Duodenal mucosa (tissue), 2 donors: ENCODE results near the gene FNDC1.

Experiments used
- H3K27ac ChIP-seq: one replicate; pipeline ENCODE4 v1.7.0; 2013; ENCODE audit warnings: low read depth, low read length
- H3K27me3 ChIP-seq, 2 donors: one replicate each; pipeline ENCODE4 v1.7.0; 2013; ENCODE audit warnings: low read length in 2 of 2, control low read depth in 1 of 2; ENCODE audit not compliant: insufficient read depth in 2 of 2, control insufficient read depth in 1 of 2
- H3K36me3 ChIP-seq, 2 donors: one replicate each; pipeline ENCODE4 v1.7.0; 2013; ENCODE audit warnings: low read length in 2 of 2, control low read depth in 1 of 2; ENCODE audit not compliant: insufficient read depth in 2 of 2, control insufficient read depth in 1 of 2
- H3K4me1 ChIP-seq, 2 donors: one replicate each; pipeline ENCODE4 v1.7.0; 2013; ENCODE audit warnings: low read length in 2 of 2, control low read depth in 1 of 2; ENCODE audit not compliant: insufficient read depth in 2 of 2, control insufficient read depth in 1 of 2
- H3K4me3 ChIP-seq, 2 donors: one replicate each; pipeline ENCODE4 v1.7.0; 2013; ENCODE audit warnings: low read length in 2 of 2, low read depth in 1 of 2
- H3K9ac ChIP-seq, 2 donors: one replicate each; pipeline ENCODE4 v1.7.0; 2013; ENCODE audit warnings: low read length in 2 of 2, low read depth in 1 of 2
- H3K9me3 ChIP-seq, 2 donors: one replicate each; pipeline ENCODE4 v1.7.0; 2013; ENCODE audit warnings: low read length in 2 of 2, control low read depth in 1 of 2; ENCODE audit not compliant: control insufficient read depth in 1 of 2

FNDC1 gene

DNA sequence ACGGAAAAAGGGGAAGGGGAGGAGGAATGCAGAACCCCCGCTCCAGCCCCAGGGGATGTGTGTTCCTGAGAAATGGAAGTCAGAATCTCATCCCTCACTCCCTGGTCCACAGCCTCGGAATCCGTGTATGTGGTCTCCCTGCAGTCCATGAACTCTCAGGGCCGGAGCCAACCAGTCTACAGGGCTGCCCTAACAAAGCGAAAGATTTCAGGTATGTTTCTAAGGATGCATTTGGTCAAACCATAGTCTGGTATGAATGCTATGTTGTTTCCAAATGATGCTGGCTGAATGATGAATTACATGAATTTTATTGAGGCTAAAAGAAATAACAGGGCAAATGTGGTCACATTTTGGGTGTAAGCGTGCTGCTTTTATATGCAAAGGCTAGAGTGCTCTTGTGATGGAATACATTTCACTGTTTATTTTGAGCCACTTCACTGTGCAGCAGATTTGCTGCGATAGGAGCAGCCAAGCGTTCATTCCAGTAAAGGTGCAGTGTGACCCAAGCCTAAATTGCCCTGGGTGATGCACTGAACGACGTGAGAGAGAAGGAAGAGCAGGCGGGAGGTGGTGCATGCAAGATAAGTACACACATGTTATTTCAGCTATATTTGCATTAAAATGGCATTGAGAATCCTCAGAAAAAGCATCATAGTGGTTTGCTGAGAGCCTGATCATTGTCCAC lies 52.4 kb downstream of the FNDC1 start:
- Histone ChIP-seq H3K4me3 (no peak overlapping the region), H3K4me1 (no peaks in the 10 kb centered on the region), H3K9ac (no peak overlapping the region), H3K36me3 (no peaks in the 10 kb centered on the region), H3K27me3 (peaks cover 3% of the 10 kb centered on the region in 2 donors), H3K27ac (no peak overlapping the region), H3K9me3 (no peaks in the 10 kb centered on the region)

DNA sequence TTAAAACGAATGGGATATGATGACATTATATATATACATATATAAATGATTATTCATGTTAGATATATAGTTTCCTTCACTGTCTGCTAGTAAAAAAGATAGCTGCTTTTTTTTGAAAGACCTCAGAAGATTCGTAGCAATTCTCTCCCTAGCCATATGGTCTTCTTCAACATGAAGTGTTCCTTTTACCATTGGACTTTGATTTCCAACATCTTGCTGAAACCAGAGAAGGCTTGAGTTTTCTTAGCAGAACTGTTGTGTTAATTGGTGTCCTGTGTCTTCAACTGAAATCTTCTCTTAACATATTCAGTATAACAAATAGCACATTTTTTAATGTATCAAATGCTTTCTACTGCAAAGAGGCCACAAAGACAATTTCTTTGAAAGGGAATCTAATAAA lies 55.3 kb downstream of the FNDC1 start:
- H3K27ac ChIP-seq = no peak overlapping the region
- no peaks in the 10 kb centered on the region for H3K4me1 ChIP-seq
- no peaks in the 10 kb centered on the region for H3K36me3 ChIP-seq
- peaks cover 3 to 4% of the 10 kb centered on the region in 2 donors for H3K27me3 ChIP-seq
- no peaks in the 10 kb centered on the region for H3K9me3 ChIP-seq
- no peak overlapping the region for H3K9ac ChIP-seq
- H3K4me3 ChIP-seq = no peak overlapping the region

DNA sequence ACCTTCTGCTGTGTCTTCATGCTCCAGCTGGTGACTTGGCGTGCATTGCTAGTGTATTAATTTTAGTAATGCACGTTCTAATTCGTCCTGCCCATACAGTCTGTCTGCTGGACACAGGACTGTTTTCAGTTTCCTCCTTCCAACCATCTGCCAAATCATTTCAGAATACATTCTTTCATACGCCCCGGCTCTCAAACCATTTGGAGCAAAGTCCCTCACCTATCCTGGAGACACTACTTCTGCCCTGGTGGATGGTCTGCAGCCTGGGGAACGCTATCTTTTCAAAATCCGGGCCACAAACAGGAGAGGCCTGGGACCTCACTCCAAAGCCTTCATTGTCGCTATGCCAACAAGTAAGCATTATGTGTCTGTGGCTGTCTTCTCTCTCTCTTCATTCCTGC lies 60.5 kb downstream of the FNDC1 start:
- H3K4me1 ChIP-seq = no peaks in the 10 kb centered on the region
- no peaks in the 10 kb centered on the region for H3K36me3 ChIP-seq
- H3K9ac ChIP-seq = no peak overlapping the region
- no peaks in the 10 kb centered on the region for H3K9me3 ChIP-seq
- no peak overlapping the region for H3K27ac ChIP-seq
- H3K27me3 ChIP-seq = peaks cover 3 to 15% of the 10 kb centered on the region in 2 donors
- H3K4me3 ChIP-seq = no peak overlapping the region

DNA sequence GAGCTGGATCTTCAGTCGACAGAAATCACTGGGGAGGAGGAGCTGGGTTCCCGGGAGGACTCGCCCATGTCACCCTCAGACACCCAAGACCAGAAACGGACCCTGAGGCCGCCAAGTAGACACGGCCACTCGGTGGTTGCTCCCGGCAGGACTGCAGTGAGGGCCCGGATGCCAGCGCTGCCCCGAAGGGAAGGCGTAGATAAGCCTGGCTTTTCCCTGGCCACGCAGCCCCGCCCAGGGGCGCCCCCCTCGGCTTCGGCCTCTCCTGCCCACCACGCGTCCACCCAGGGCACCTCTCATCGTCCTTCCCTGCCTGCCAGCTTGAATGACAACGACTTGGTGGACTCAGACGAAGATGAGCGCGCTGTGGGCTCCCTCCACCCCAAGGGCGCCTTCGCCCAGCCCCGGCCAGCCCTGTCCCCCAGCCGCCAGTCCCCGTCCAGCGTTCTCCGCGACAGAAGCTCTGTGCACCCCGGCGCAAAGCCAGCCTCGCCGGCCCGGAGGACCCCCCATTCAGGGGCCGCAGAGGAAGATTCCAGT lies 63.0 kb downstream of the FNDC1 start:
- Histone ChIP-seq H3K9me3 (no peaks in the 10 kb centered on the region), H3K27ac (no peak overlapping the region), H3K36me3 (no peaks in the 10 kb centered on the region), H3K9ac (no peak overlapping the region), H3K27me3 (peaks cover 0 to 17% of the 10 kb centered on the region in 2 donors), H3K4me3 (no peak overlapping the region), H3K4me1 (no peaks in the 10 kb centered on the region)

DNA sequence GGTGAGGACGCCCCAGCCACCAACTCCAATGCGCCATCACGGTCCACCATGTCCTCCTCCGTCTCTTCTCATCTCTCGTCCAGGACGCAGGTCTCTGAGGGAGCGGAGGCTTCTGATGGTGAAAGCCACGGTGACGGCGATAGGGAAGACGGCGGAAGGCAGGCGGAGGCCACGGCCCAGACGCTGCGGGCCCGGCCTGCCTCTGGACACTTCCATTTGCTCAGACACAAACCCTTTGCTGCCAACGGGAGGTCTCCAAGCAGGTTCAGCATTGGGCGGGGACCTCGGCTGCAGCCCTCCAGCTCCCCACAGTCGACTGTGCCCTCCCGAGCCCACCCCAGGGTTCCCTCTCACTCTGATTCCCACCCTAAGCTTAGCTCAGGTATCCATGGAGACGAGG lies 63.6 kb downstream of the FNDC1 start:
- no peak overlapping the region for H3K27ac ChIP-seq
- no peak overlapping the region for H3K4me3 ChIP-seq
- peaks cover 0 to 17% of the 10 kb centered on the region in 2 donors for H3K27me3 ChIP-seq
- no peaks in the 10 kb centered on the region for H3K36me3 ChIP-seq
- no peaks in the 10 kb centered on the region for H3K9me3 ChIP-seq
- no peak overlapping the region for H3K9ac ChIP-seq
- no peaks in the 10 kb centered on the region for H3K4me1 ChIP-seq

DNA sequence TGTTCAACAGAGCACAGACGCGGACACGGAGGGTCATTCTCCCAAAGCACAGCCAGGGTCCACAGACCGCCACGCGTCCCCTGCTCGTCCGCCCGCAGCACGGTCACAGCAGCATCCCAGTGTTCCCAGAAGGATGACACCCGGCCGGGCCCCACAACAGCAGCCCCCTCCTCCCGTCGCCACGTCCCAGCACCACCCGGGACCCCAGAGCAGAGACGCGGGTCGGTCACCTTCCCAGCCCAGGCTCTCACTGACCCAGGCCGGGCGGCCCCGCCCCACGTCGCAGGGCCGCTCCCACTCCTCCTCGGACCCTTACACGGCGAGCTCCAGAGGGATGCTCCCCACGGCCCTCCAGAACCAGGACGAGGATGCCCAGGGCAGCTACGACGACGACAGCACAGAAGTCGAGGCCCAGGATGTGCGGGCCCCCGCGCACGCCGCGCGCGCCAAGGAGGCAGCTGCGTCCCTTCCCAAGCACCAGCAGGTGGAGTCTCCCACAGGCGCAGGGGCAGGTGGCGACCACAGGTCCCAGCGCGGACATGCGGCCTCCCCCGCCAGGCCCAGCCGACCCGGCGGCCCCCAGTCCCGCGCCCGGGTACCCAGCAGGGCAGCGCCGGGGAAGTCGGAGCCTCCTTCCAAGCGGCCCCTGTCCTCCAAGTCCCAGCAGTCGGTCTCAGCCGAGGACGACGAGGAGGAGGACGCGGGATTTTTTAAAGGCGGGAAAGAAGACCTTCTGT lies 64.3 kb downstream of the FNDC1 start:
- Histone ChIP-seq H3K27me3 (peaks cover 0 to 17% of the 10 kb centered on the region in 2 donors), H3K27ac (no peak overlapping the region), H3K9ac (no peak overlapping the region), H3K9me3 (no peaks in the 10 kb centered on the region), H3K36me3 (no peaks in the 10 kb centered on the region), H3K4me1 (no peaks in the 10 kb centered on the region), H3K4me3 (no peak overlapping the region)

DNA sequence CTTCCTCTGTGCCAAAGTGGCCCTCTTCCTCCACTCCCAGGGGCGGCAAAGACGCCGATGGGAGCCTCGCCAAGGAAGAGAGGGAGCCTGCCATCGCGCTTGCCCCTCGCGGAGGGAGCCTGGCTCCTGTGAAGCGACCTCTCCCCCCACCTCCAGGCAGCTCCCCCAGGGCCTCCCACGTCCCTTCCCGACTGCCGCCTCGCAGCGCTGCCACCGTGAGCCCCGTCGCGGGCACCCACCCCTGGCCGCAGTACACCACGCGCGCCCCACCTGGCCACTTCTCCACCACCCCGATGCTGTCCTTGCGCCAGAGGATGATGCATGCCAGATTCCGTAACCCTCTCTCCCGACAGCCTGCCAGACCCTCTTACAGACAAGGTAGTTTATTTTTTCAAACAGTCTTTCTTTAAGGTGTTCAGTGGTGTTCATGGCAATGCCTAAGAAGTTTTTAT lies 64.9 kb downstream of the FNDC1 start:
- no peaks in the 10 kb centered on the region for H3K36me3 ChIP-seq
- H3K4me3 ChIP-seq = no peak overlapping the region
- no peak overlapping the region for H3K9ac ChIP-seq
- H3K27me3 ChIP-seq = peaks cover 0 to 17% of the 10 kb centered on the region in 2 donors
- H3K9me3 ChIP-seq = no peaks in the 10 kb centered on the region
- no peaks in the 10 kb centered on the region for H3K4me1 ChIP-seq
- no peak overlapping the region for H3K27ac ChIP-seq

DNA sequence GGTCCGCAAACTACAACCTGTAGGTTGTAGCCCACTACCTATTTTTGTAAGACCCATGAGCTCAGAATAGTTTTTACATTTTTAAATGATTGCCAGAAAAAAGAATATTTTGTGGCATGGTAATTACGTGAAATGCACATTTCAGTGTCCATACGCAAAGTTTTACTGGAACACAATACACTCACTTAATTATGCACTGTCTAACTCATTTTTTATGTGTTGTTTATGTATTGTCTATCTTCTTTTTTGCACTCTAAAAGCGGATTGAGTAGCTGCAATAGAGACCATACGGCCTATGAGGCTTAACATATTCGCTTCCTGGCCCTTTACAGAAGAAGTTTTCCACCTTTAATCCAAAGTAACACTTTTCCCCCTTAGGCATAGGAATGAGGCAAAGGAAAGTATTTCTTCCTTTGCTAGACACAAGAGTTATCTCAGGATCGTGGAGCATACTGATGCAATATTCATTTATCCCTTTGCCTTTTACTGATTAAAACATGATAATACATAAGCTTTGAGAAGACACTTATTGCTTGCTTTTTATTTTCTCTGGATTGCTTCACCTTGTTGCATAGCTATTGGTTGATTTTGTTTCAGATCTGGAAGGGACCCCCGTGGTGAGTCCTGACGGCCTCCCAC lies 69.8 kb downstream of the FNDC1 start:
- Histone ChIP-seq H3K4me1 (no peaks in the 10 kb centered on the region), H3K4me3 (no peak overlapping the region), H3K27me3 (peaks cover 0 to 7% of the 10 kb centered on the region in 2 donors), H3K9me3 (no peaks in the 10 kb centered on the region), H3K27ac (no peak overlapping the region), H3K9ac (no peak overlapping the region), H3K36me3 (no peaks in the 10 kb centered on the region)

DNA sequence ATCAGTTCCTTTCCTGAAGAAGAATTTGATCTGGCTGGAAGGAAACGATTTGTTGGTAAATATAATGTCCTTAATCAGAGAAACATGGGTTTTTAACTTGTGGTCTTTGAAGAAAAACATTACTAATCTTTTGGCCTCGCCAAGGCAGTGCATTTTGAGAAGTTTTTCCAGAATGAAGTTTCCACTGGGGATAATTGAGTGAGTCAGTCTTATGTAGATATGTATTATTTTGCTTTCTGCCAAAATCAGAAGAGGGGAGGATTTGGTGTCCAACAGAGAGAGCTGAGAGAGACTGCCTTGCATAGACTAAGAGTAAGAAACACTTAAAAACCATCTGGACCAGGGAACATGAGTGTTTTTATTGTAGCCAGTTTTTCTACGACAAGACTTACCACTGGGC lies 79.9 kb downstream of the FNDC1 start:
- no peaks in the 10 kb centered on the region for H3K27me3 ChIP-seq
- H3K4me3 ChIP-seq = no peak overlapping the region
- H3K4me1 ChIP-seq = no peaks in the 10 kb centered on the region
- no peak overlapping the region for H3K27ac ChIP-seq
- no peaks in the 10 kb centered on the region for H3K36me3 ChIP-seq
- H3K9ac ChIP-seq = no peak overlapping the region
- no peaks in the 10 kb centered on the region for H3K9me3 ChIP-seq

DNA sequence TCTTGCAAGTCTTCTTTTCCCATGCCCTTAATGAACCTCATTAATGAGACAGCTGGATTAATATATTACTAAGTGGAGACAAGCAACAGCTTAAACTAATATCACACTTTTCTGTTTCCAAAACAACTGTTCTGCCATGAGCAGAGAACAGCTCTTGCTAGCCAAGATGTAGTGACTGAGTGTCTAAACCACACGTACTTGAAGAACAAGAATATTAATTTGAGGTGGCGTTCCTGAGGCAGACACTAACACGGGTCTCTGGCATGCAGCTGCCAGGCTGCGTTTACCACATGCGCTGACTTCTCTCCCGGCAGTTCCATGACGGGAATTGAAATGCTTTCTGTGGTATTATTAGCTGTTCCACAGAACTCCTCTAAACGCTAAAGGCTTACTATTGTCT lies 80.6 kb downstream of the FNDC1 start:
- no peaks in the 10 kb centered on the region for H3K4me1 ChIP-seq
- H3K27me3 ChIP-seq = no peaks in the 10 kb centered on the region
- H3K9me3 ChIP-seq = no peaks in the 10 kb centered on the region
- no peak overlapping the region for H3K9ac ChIP-seq
- H3K4me3 ChIP-seq = no peak overlapping the region
- no peaks in the 10 kb centered on the region for H3K36me3 ChIP-seq
- H3K27ac ChIP-seq = no peak overlapping the region
